MCF 10A (cell line): ENCODE measurements around the gene DENND11. TPM values are rescaled to one million over a fixed set of nuclear protein-coding genes. Genes with fewer than 3 reads are reported as not detected.
A peak's percentile ranks its signal among the peaks of the same experiment; 100 is the strongest.

ENCODE experiments used
- BruUV-seq: library from RNA; stranded (reverse); fragments of 400-500 nt; replicated peaks from 2 replicates; lab custom pipeline; 2021; lab: Mats Ljungman, UMichigan
- CTCF ChIA-PET: fragments of 300-600 bp; sonication (Branson Sonifier 250); formaldehyde crosslinking; extraction: SDS; loops from one replicate; lab custom pipeline; 2021; ENCODE audit warnings: antibody characterized with exemption, inconsistent platforms; lab: Yijun Ruan, JAX
- POLR2A ChIA-PET: fragments of 300-600, 350-650 bp; sonication (Branson Sonifier 250); formaldehyde crosslinking; extraction: SDS; loops from one replicate; lab custom pipeline; 2020; ENCODE audit warnings: antibody characterized with exemption, inconsistent platforms; lab: Yijun Ruan, JAX
- DNase-seq: peaks from one replicate; pipeline ENCODE4 v3.0.0-alpha.2; 2018; ENCODE audit not compliant: unreplicated experiment
- H3K27ac Mint-ChIP-seq: one replicate; pipeline ENCODE4 v1.8.0; 2022; ENCODE audit warnings: mild to moderate bottlenecking, low read depth, mixed read lengths; ENCODE audit not compliant: unreplicated experiment
- H3K27me3 Mint-ChIP-seq: one replicate; pipeline ENCODE4 v1.8.0; 2022; ENCODE audit warnings: mixed read lengths; ENCODE audit not compliant: insufficient read depth, unreplicated experiment
- H3K36me3 Mint-ChIP-seq: one replicate; pipeline ENCODE4 v1.8.0; 2022; ENCODE audit warnings: mild to moderate bottlenecking, moderate library complexity, mixed read lengths; ENCODE audit not compliant: insufficient read depth, unreplicated experiment
- H3K4me1 Mint-ChIP-seq: one replicate; pipeline ENCODE4 v1.8.0; 2022; ENCODE audit warnings: mixed read lengths; ENCODE audit not compliant: insufficient read depth, unreplicated experiment
- H3K4me3 Mint-ChIP-seq: one replicate; pipeline ENCODE4 v1.8.0; 2022; ENCODE audit warnings: mild to moderate bottlenecking, moderate library complexity, mixed read lengths; ENCODE audit not compliant: unreplicated experiment
- H3K9me3 Mint-ChIP-seq: one replicate; pipeline ENCODE4 v1.8.0; 2022; ENCODE audit warnings: mixed read lengths; ENCODE audit not compliant: unreplicated experiment
- intact Hi-C: fragments of 100-400 bp; cut with micrococcal nuclease; formaldehyde crosslinking; loops from 2 replicates; pipeline ENCODE4 v1.14.1; 2022
- total RNA-seq: library from RNA; stranded (reverse); gene quantifications from 2 replicates; pipeline ENCODE4 v1.2.3, GENCODE V29; 2022
- TF ChIP-seq, protein P1 (sequence below): fragments of 200-600 bp; IDR thresholded peaks from one replicate; pipeline ENCODE4 v1.8.0; 2022; ENCODE audit warnings: antibody characterized with exemption, mild to moderate bottlenecking; ENCODE audit not compliant: unreplicated experiment

DENND11 gene
- total RNA-seq, 1 experiment from 2014 or later = 8.4 TPM

DNA sequence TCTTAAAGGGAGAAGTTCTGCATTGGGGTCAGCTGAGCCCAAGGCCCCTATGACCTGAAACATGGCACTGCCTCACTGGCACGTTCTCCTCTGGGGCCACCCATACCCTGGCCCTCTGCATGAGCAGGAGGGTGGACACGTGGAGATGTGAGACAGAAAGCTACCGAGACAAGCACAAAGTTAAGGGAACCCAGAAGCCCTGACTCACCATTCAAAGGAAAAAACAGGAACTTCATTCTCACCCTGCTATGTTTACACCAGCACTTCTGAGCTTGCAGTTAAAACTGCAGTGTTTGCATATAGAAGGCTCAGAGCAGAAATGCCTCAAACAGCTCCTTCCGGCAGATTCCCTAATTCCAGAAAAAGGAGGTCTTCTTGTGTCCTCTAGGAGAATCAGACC, 41.7 kb downstream of the DENND11 start:
- Mint-ChIP-seq H3K4me1 (no peaks in the 10 kb centered on the region), H3K27me3 (no peaks in the 10 kb centered on the region), H3K4me3 (no peak overlapping the region), H3K9me3 (no peaks in the 10 kb centered on the region), H3K27ac (no peak overlapping the region), H3K36me3 (peaks cover 31% of the 10 kb centered on the region)
- intact Hi-C loops = no loop called here
- ChIA-PET CTCF (interaction anchor here (0.6 to 4.0 kb wide), 3 partner anchors 10 to 404 kb away, joined by 3 to 29 read pairs (median 4); no protein-coding TSS in a partner anchor), POLR2A (interaction anchor here (1.0 to 1.4 kb wide), 2 partner anchors 9 to 17 kb away, joined by 3 to 6 read pairs; no protein-coding TSS in a partner anchor)
- DNase-seq = no peak
- no TSS peak for BruUV-seq
- TF ChIP-seq, protein P1, sequence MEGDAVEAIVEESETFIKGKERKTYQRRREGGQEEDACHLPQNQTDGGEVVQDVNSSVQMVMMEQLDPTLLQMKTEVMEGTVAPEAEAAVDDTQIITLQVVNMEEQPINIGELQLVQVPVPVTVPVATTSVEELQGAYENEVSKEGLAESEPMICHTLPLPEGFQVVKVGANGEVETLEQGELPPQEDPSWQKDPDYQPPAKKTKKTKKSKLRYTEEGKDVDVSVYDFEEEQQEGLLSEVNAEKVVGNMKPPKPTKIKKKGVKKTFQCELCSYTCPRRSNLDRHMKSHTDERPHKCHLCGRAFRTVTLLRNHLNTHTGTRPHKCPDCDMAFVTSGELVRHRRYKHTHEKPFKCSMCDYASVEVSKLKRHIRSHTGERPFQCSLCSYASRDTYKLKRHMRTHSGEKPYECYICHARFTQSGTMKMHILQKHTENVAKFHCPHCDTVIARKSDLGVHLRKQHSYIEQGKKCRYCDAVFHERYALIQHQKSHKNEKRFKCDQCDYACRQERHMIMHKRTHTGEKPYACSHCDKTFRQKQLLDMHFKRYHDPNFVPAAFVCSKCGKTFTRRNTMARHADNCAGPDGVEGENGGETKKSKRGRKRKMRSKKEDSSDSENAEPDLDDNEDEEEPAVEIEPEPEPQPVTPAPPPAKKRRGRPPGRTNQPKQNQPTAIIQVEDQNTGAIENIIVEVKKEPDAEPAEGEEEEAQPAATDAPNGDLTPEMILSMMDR = no peak

DNA sequence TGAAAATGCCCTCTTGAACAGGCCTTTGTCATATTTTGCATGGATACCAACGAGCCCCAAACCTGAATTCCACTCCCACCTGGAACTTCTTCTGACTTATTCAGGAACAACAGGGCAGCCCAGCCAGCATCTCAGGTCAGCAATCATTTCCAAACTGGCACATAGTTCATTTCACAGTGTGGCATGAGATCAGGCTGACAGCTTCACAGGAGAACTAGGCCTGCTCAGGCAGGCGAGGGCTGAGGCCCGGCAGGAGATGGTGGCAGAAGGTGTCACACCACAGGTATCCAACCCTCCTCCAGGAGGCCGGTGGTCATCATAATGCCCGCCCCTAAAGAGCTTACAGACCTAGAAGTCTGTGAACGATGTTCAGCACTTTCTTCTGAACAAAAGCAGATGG, 42.5 kb downstream of the DENND11 start:
- CTCF ChIA-PET = interaction anchor here (0.6 to 4.0 kb wide), 3 partner anchors 10 to 403 kb away, joined by 3 to 29 read pairs (median 4); no protein-coding TSS in a partner anchor
- BruUV-seq = no TSS peak
- no peak overlapping the region for H3K4me3 Mint-ChIP-seq

DNA sequence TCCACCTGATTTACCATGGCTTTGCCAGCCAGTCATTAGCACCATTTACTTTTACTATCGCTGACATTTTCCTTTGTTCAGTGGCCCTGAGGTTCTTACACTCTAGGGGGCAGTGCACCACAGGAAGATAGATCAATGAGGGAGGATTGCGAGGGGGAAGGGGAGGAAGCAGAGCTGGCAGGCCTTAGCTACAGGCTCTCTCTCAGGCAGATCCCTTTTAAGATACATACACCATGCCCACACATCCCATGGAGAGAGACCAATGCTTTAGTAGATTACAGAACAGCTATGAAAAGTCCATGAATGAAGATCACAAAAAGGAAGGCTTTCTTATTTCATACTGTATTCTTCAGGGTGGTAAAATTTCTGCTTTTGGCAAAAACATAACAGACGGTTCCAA, 47.4 kb downstream of the DENND11 start:
- ChIA-PET POLR2A (interaction anchor here (1.2 kb wide), 1 partner anchor 83 kb away, joined by 6 read pairs; the partner anchor contains the start of gene SSBP1), CTCF (interaction anchor here (0.6 to 1.8 kb wide), 18 partner anchors 12 to 407 kb away, joined by 3 to 11 read pairs (median 4); partner anchors contain the start of genes SSBP1, TAS2R5 and WEE2)
- Mint-ChIP-seq H3K27me3 (no peaks in the 10 kb centered on the region), H3K9me3 (no peaks in the 10 kb centered on the region), H3K36me3 (peaks cover 26% of the 10 kb centered on the region), H3K4me3 (no peak overlapping the region), H3K27ac (no peak overlapping the region), H3K4me1 (peaks cover 5% of the 10 kb centered on the region)
- TF ChIP-seq, protein P1 = peak; percentile 47
- peak; percentile 75 for DNase-seq
- no TSS peak for BruUV-seq
- intact Hi-C loops = loop anchor here (1.0 to 5.0 kb wide), 2 partner anchors 84 to 992 kb away; partner anchors contain the start of gene SSBP1

More for the DNA sequence above, 42.5 kb downstream of the DENND11 start:
- H3K9me3 Mint-ChIP-seq = no peaks in the 10 kb centered on the region
- H3K4me1 Mint-ChIP-seq = no peaks in the 10 kb centered on the region
- H3K27ac Mint-ChIP-seq = no peak overlapping the region
- no peaks in the 10 kb centered on the region for H3K27me3 Mint-ChIP-seq
- no peak for DNase-seq
- intact Hi-C loops = no loop called here
- POLR2A ChIA-PET = no interaction called here
- H3K36me3 Mint-ChIP-seq = peaks cover 34% of the 10 kb centered on the region
- TF ChIP-seq, protein P1 = no peak

DNA sequence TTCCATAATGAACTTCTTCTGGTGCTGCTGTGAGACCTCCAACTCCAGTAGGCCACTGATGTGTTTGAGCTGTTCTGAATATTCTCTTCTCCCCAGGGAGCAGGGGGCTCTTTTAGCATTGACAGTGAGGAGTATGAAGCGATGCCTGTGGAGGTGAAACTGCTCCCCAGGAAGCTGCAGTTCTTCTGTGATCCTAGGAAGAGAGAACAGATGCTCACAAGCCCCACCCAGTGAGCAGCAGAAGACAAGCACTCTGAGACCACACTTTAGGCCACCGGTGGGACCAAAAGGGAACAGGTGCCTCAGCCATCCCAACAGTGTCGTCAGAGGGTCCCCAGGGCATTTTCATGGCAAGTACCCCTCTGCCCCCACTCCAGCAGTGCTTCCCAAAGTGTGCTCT, 49.3 kb downstream of the DENND11 start:
- Mint-ChIP-seq H3K9me3 (no peaks in the 10 kb centered on the region), H3K4me3 (no peak overlapping the region), H3K27ac (no peak overlapping the region), H3K4me1 (peaks cover 6% of the 10 kb centered on the region), H3K36me3 (peaks cover 20% of the 10 kb centered on the region), H3K27me3 (no peaks in the 10 kb centered on the region)
- intact Hi-C loops = loop anchor here (5.0 kb wide), 1 partner anchor 990 kb away; no protein-coding TSS in a partner anchor
- ChIA-PET POLR2A (interaction anchor here (2.2 kb wide), 1 partner anchor 86 kb away, joined by 12 read pairs; the partner anchor contains the start of gene SSBP1), CTCF (interaction anchor here (0.6 to 1.6 kb wide), 3 partner anchors 9 to 41 kb away, joined by 3 to 6 read pairs (median 4); no protein-coding TSS in a partner anchor)
- TF ChIP-seq, protein P1 = no peak
- no TSS peak for BruUV-seq
- no peak for DNase-seq

Other genes with a start within 250 kb of the DENND11 start
- 35.4 and 41.4 TPM in 2 replicates for gene AGK, start 150.8 kb downstream of the DENND11 start, total RNA-seq
- not detected in 2 replicates for gene WEE2, start 6.2 kb upstream of the DENND11 start, total RNA-seq
- gene SSBP1, start 36.2 kb upstream of the DENND11 start, total RNA-seq = 269 and 340 TPM in 2 replicates
- 2.7 and 3.1 TPM in 2 replicates for gene TAS2R3, start 61.9 kb upstream of the DENND11 start, total RNA-seq
- gene TAS2R4, start 74.5 kb upstream of the DENND11 start, total RNA-seq = 2.5 and 3.5 TPM in 2 replicates
- gene TAS2R5, start 88.1 kb upstream of the DENND11 start, total RNA-seq = 3.7 and 4.7 TPM in 2 replicates
- gene PRSS37, start 139.3 kb upstream of the DENND11 start, total RNA-seq = not detected in 2 replicates
- not detected in 2 replicates for gene OR9A4, start 214.2 kb upstream of the DENND11 start, total RNA-seq
- not detected in 2 replicates for gene CLEC5A, start 244.8 kb upstream of the DENND11 start, total RNA-seq